SJCRH30 (cell line): ENCODE results near the gene MRPL18. TPM values are rescaled to one million over a fixed set of nuclear protein-coding genes. Genes with fewer than 3 reads are reported as not detected.
A peak's percentile ranks its signal among the peaks of the same experiment; 100 is the strongest.
"Not testable (repeated sequence)": the region's sequence is repeated elsewhere in the genome, so short reads cannot be mapped to it uniquely, and the experiment has no call there.

Source experiments
- DNase-seq, 2 experiments: peaks; one replicate each; pipeline ENCODE4 v3.0.0-alpha.2; 2015 to 2020
- H3K27ac ChIP-seq: fragments of 250-450 bp; sonication (Bioruptor Pico); 2 replicates; pipeline ENCODE4 v1.5.1; 2020; ENCODE audit warnings: mild to moderate bottlenecking, moderate library complexity
- H3K27me3 ChIP-seq: fragments of 250-450 bp; sonication (Bioruptor Pico); 2 replicates; pipeline ENCODE4 v1.5.1; 2020; ENCODE audit warnings: mild to moderate bottlenecking, moderate library complexity
- H3K36me3 ChIP-seq: fragments of 250-450 bp; sonication (Bioruptor Pico); 2 replicates; pipeline ENCODE4 v1.5.1; 2020; ENCODE audit warnings: mild to moderate bottlenecking, moderate library complexity
- H3K4me1 ChIP-seq: fragments of 250-450 bp; sonication (Bioruptor Pico); 2 replicates; pipeline ENCODE4 v1.5.1; 2020; ENCODE audit warnings: mild to moderate bottlenecking, moderate library complexity
- H3K4me3 ChIP-seq: fragments of 250-450 bp; sonication (Bioruptor Pico); 2 replicates; pipeline ENCODE4 v1.5.1; 2020; ENCODE audit warnings: mild to moderate bottlenecking, moderate library complexity
- H3K9me3 ChIP-seq: fragments of 250-450 bp; sonication (Bioruptor Pico); replicated peaks from 2 replicates; pipeline ENCODE4 v1.5.1; 2020; ENCODE audit warnings: mild to moderate bottlenecking, moderate library complexity
- total RNA-seq: library from RNA; depleted of rRNA; stranded (reverse); fragments of >200 nt; shearing (Covaris generic); gene quantifications from 2 replicates; pipeline ENCODE4 v1.2.3, GENCODE V29; 2014

MRPL18 gene
- total RNA-seq, 1 experiment from 2014 or later = 137 TPM

- DNase-seq, H3K9me3 ChIP-seq, H3K27me3 ChIP-seq, H3K4me3 ChIP-seq, H3K4me1 ChIP-seq, H3K27ac ChIP-seq: not testable (repeated sequence)
- peaks cover 43% of the 10 kb centered on the region for H3K36me3 ChIP-seq
Observed at GRCh38 chr6:159794976-159795375, 4.7 kb downstream of the MRPL18 start.

GRCh38 chr6:159797554-159797953, 7.3 kb downstream of the MRPL18 start:
- Histone ChIP-seq H3K4me3 (no peak overlapping the region), H3K27me3 (no peaks in the 10 kb centered on the region), H3K4me1 (no peaks in the 10 kb centered on the region), H3K27ac (no peak overlapping the region), H3K9me3 (no peaks in the 10 kb centered on the region), H3K36me3 (peaks cover 35% of the 10 kb centered on the region)
- DNase-seq = no peak

DNA sequence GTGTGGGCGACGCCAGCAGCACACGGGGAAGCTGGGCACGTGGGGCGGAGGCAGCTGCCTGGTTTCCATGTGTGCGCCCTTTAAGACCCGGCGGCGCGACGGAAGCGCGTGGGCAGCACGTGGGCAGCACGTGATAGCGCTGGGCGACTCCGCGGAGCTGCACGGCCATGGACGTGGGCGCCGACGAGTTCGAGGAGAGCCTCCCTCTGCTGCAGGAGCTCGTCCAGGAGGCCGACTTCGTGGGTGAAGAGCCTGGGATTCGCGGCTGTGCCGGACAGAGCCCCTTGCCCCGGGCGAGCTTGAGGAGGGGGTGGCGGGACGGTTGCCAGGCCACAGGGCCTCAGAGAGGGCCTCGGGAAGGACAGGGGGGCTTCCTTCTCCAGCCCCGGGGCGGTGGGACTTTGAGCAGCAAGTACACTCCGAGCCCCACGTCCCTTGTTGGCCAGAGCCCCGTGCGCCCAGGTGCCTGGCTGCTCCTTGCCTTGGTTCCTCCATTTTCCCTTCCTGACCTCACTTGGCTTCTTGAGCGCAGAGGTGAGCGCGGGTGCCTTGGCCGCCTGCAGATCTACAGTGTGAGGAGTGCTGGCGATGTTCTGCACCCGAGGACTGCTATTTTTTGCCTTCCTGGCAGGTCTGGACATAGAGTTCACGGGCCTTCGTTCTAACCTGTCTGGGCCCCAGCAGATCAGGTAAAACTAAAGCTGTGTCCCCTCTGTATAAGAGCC, 10.0 kb downstream of the MRPL18 start, which contains the start of gene PNLDC1:
TSS of gene PNLDC1 (plus strand) at position 136 of the 725 bp plus-strand sequence. CDS start at position 168, 32 bp downstream.
- H3K36me3 ChIP-seq = peaks cover 26% of the 10 kb centered on the region
- H3K9me3 ChIP-seq = no peaks in the 10 kb centered on the region
- no peak for DNase-seq
- H3K27ac ChIP-seq = no peak within 1 kb of the TSS
- H3K27me3 ChIP-seq = no peaks in the 10 kb centered on the region
- no peak within 1 kb of the TSS for H3K4me3 ChIP-seq
- no peaks in the 10 kb centered on the region for H3K4me1 ChIP-seq

GRCh38 chr6:159801935-159802334, 11.7 kb downstream of the MRPL18 start:
- Histone ChIP-seq H3K9me3 (no peaks in the 10 kb centered on the region), H3K4me3 (no peak overlapping the region), H3K4me1 (no peaks in the 10 kb centered on the region), H3K27me3 (no peaks in the 10 kb centered on the region), H3K27ac (no peak overlapping the region), H3K36me3 (peaks cover 21% of the 10 kb centered on the region)
- DNase-seq = no peak

DNA sequence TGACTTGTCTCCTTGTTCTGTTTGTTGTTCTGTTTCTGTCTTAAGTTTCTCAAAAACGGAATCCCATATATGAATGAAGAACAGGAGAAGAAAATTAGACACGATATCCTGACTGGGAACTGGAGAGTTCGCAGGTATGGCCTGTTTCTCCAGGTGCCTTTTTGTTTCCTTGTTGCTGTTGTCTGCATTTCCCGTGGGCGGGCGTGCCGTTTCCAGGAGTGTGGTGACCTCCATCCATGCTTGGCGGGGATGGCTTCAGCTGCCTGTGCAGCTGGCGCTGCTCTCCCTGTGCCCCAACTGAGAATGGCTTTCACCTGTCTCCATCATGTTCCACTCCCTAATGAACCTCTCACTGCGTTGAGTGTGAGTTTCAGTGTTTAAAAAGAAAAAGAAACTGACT, 14.2 kb downstream of the MRPL18 start:
- H3K4me3 ChIP-seq = no peak overlapping the region
- no peaks in the 10 kb centered on the region for H3K4me1 ChIP-seq
- H3K27ac ChIP-seq = no peak overlapping the region
- H3K9me3 ChIP-seq = no peaks in the 10 kb centered on the region
- DNase-seq = peak in 1 of 2 experiments; percentile 51
- H3K36me3 ChIP-seq = no peaks in the 10 kb centered on the region
- no peaks in the 10 kb centered on the region; the same call in 1 of the 2 replicates for H3K27me3 ChIP-seq

DNA sequence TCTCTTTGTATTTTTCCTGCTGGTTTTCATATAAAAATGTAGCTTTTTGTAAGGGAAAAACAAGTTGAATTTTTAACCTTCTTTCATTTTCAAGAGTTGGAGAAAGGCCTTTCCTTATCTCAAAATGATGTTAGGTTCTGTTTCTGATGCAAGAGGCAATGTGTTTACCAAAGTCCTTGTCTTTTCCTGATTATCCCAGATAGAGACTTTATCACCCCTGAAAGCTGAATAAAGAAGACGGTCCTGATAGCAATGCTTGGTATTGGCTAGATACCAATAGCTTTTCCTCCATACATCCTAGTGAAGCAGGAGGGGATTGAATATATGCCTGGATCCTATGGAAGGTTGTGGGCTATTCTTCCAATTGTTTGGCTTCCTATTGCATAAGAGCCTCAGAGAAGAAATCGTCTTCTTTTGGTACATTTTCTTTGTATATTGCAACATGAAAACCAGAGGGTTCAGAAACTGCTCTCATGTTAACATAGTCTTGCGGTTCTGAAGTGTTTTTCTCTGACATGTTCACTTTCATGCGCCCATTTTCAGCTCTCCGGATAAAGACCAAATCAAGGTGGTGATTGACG, 15.3 kb downstream of the MRPL18 start:
- DNase-seq = no peak
- Histone ChIP-seq H3K4me3 (no peak overlapping the region), H3K27me3 (no peaks in the 10 kb centered on the region; the same call in none of the 2 replicates), H3K4me1 (no peaks in the 10 kb centered on the region), H3K9me3 (no peaks in the 10 kb centered on the region), H3K27ac (no peak overlapping the region), H3K36me3 (no peaks in the 10 kb centered on the region)

DNA sequence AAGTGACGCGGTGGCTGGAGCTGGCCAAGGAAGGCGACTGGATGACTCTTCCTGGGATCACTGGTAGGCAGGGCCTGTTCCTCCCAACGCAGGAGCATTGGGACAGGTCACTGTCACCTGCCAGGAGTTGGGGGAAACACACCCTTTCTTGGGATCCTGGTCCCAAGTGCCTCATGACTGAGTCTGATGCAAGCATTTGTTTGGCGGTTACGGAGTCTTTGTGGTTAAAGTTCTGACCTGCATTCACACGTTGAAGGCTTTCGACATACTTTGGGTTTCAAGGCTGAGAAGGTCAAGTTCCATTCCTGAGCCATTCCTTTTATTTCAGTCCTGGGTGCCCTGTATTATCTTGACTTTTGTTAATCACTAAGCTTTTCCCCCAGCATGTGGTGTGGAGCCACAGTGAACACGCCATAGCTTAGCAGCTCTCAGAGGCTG, 15.8 kb downstream of the MRPL18 start:
- no peak overlapping the region for H3K27ac ChIP-seq
- no peaks in the 10 kb centered on the region for H3K36me3 ChIP-seq
- no peaks in the 10 kb centered on the region for H3K9me3 ChIP-seq
- no peaks in the 10 kb centered on the region for H3K4me1 ChIP-seq
- no peaks in the 10 kb centered on the region; the same call in none of the 2 replicates for H3K27me3 ChIP-seq
- no peak overlapping the region for H3K4me3 ChIP-seq
- peak in 1 of 2 experiments; percentile 32 for DNase-seq

DNA sequence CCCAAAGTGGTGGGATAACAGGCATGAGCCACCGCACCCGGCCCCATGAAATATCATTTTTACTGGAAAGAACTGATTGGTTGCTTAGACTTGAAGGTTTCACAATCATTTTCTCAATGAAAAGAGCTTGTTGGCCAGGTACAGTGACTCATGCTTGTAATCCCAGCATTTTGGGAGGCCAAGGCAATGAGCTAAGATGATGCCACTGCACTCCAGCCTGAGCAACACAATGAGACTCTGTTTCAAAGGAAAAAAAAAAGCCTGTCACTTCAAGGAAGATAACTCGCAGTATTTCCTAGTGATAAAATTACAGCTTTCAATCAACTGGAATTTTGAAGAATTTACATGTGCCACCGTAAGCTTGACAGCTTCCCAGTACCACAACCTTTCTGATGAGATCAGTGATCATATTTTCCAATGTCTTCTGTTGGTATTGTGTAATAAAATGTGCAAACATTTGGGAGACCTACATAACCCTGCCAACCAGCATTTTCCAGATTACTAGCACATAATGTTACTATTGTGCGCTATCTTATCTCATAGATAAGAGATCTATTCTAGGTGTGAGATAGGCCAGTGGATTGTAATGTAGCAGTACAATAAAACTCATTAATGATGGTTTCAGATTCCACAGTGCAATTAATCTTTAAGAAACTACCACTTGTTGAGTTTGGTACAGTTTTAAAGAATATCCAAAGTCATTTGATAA, 17.0 kb downstream of the MRPL18 start:
- Histone ChIP-seq H3K36me3 (no peaks in the 10 kb centered on the region), H3K27me3 (peaks cover 3% of the 10 kb centered on the region), H3K4me1 (no peaks in the 10 kb centered on the region), H3K4me3 (no peak overlapping the region), H3K27ac (no peak overlapping the region), H3K9me3 (no peaks in the 10 kb centered on the region)
- DNase-seq = no peak

- Histone ChIP-seq H3K9me3 (no peaks in the 10 kb centered on the region), H3K36me3 (no peaks in the 10 kb centered on the region), H3K4me1 (no peaks in the 10 kb centered on the region), H3K27ac (no peak overlapping the region), H3K27me3 (peaks cover 13% of the 10 kb centered on the region), H3K4me3 (no peak overlapping the region)
- DNase-seq = no peak
Observed at GRCh38 chr6:159808647-159809046, 18.4 kb downstream of the MRPL18 start.

DNA sequence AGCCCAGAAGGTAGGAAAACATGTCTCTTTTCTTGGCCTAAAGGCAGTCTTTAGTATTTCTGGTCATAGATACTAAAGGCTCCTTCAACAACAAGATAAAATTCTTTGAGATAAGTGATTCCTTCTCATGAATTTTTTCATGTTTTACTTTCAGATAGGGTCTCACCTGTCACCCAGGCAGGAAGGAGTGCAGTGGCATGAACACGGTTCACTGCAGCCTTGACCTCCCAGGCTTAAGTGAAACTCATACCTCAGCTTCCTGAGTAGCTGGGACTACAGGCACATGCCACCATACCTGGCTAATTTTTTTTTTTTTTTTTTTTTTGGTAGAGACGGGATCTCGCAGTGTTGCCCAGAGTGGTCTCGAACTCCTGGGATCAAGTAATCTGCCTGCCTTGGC, 18.9 kb downstream of the MRPL18 start:
- no peak overlapping the region for H3K27ac ChIP-seq
- H3K9me3 ChIP-seq = no peaks in the 10 kb centered on the region
- H3K4me3 ChIP-seq = no peak overlapping the region
- DNase-seq = no peak
- no peaks in the 10 kb centered on the region for H3K36me3 ChIP-seq
- H3K4me1 ChIP-seq = no peaks in the 10 kb centered on the region
- H3K27me3 ChIP-seq = peaks cover 13% of the 10 kb centered on the region

- no peaks in the 10 kb centered on the region for H3K9me3 ChIP-seq
- no peak overlapping the region for H3K27ac ChIP-seq
- H3K36me3 ChIP-seq = no peaks in the 10 kb centered on the region
- no peak for DNase-seq
- H3K27me3 ChIP-seq = peaks cover 13% of the 10 kb centered on the region
- H3K4me1 ChIP-seq = no peaks in the 10 kb centered on the region
- H3K4me3 ChIP-seq = no peak overlapping the region
Observed at GRCh38 chr6:159813781-159814180, 23.5 kb downstream of the MRPL18 start.

DNA sequence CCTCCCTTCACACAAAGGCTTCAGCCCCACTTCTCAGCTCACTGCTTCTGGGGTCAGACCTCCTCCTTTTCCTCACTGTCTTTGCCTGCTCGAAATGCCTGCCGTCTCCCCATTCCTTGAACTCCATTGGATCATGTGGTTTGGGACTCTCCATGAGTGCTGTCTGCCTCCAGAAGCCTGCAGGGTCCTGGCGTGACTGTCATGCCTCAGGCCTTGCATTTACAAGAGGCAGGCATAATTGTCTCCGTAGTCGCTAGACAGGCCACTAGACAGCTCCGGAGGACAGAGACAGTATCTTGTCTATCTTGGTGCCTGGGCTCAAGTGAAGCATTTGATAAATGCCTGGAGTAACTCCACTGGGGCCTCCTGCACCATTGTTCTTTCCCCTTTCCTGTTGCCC, 25.1 kb downstream of the MRPL18 start:
- H3K27me3 ChIP-seq = peaks cover 13% of the 10 kb centered on the region
- no peaks in the 10 kb centered on the region for H3K9me3 ChIP-seq
- no peak overlapping the region for H3K4me3 ChIP-seq
- H3K36me3 ChIP-seq = no peaks in the 10 kb centered on the region
- H3K4me1 ChIP-seq = peaks cover 3% of the 10 kb centered on the region; the same call in 1 of the 2 replicates
- DNase-seq = no peak
- H3K27ac ChIP-seq = no peak overlapping the region

DNA sequence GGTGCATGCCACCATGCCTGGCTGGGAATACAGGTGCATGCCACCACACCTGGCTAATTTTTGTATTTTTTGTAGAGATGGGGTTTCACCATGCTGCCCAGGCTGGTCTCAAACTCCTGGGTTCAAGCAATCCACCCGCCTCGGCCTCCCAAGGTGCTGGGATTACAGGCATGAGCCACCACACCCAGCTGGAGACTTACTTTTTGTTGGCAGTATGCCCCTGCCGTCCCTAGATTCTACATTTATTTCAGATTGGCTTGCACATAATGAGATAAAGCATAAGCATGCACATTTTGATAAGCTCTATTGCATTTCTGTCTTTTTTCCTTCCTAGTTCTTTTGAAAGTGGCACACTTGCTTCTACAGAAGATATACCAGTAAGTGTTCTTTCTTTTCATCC, 26.5 kb downstream of the MRPL18 start:
- not testable (repeated sequence) for DNase-seq, H3K4me1 ChIP-seq, H3K9me3 ChIP-seq, H3K36me3 ChIP-seq, H3K4me3 ChIP-seq, H3K27ac ChIP-seq
- peaks cover 13% of the 10 kb centered on the region for H3K27me3 ChIP-seq

DNA sequence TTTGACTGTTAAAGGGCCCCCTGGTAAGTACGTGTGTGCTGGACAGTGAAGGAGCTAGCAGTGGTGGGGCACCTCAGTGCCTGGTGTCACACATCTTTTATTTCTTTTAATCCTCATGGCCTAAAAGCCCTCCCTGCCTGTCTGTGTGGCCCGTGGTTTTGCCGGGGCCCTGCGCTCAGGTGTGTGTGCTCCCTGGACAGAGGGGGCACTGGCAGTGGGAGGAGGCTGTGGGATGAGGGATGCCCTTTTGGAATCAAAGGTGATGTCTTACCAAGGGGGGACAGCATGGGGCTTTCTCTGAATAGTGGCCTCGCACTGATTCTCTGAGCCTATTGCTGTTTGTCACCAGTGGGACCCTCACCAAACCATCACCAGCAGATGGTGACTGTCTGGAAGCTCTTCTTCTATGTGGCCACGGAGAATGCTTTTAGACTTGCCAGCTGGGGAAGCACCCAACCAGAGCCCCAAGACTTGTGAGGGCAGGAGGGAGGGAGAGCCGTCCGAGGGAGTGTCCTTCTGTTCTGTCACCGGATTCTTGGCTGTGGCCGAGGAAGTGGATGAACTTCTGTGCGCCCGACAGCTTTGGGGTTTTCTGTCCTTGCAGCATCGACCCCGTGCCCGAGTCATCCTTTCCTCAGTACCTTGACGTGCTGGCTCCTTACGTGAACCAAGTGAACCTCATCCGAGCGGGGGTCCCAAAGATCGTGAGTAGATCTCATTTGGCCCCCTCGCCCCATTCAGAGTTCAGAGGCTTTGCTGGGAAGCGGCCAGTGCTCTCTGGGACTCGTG, 27.9 kb downstream of the MRPL18 start:
- H3K27me3 ChIP-seq = peaks cover 2% of the 10 kb centered on the region
- H3K4me1 ChIP-seq = peaks cover 3% of the 10 kb centered on the region; the same call in 1 of the 2 replicates
- H3K9me3 ChIP-seq = no peaks in the 10 kb centered on the region
- no peak overlapping the region for H3K27ac ChIP-seq
- no peaks in the 10 kb centered on the region for H3K36me3 ChIP-seq
- no peak overlapping the region for H3K4me3 ChIP-seq
- DNase-seq = no peak
